Activated T-helper 2 cell treated with anti-CD3 and anti-CD28 coated beads, Interferon-gamma antibody, Interleukin-2, Interleukin-4, amounts not matched to agents 10 μg/mL and 5 μg/mL and 100 μg/mL, durations not matched to agents 14 hours and 24 hours and 36 hours (primary cell): ENCODE data around the gene TUBGCP3. TPM values are rescaled to one million over a fixed set of nuclear protein-coding genes. Genes with fewer than 3 reads are reported as not detected.

Experiments
- DNase-seq: peaks from one replicate; pipeline ENCODE4 v3.0.0; 2021; ENCODE audit warnings: low spot score
- H3K27ac Mint-ChIP-seq: one replicate; pipeline ENCODE4 v1.8.0; 2021; ENCODE audit warnings: mixed read lengths
- H3K27me3 Mint-ChIP-seq: one replicate; pipeline ENCODE4 v1.8.0; 2021; ENCODE audit warnings: low read depth, mixed read lengths
- H3K36me3 Mint-ChIP-seq: one replicate; pipeline ENCODE4 v1.8.0; 2021; ENCODE audit warnings: low read depth, mixed read lengths
- H3K4me1 Mint-ChIP-seq: one replicate; pipeline ENCODE4 v1.8.0; 2021; ENCODE audit warnings: low read depth, mixed read lengths
- H3K4me3 Mint-ChIP-seq: one replicate; pipeline ENCODE4 v1.8.0; 2021; ENCODE audit warnings: low read depth, mild to moderate bottlenecking, moderate library complexity, mixed read lengths
- H3K9me3 Mint-ChIP-seq: one replicate; pipeline ENCODE4 v1.8.0; 2021; ENCODE audit warnings: mixed read lengths
- intact Hi-C: fragments of 100-400 bp; cut with micrococcal nuclease; formaldehyde crosslinking; loops from one replicate; pipeline ENCODE4 v1.15.1; 2023
- total RNA-seq: library from RNA; stranded (reverse); gene quantifications from 2 replicates; pipeline ENCODE4 v1.2.3, GENCODE V29; 2022

TUBGCP3 gene
- total RNA-seq, 1 donor from 2014 or later: 66.4 TPM

GRCh38 chr13:112454648-112455334 is 133.2 kb downstream of the TUBGCP3 start:
- no peak overlapping the region for H3K4me3 Mint-ChIP-seq
- no peaks in the 10 kb centered on the region for H3K36me3 Mint-ChIP-seq
- DNase-seq: no peak
- H3K27ac Mint-ChIP-seq: no peak overlapping the region
- no peaks in the 10 kb centered on the region for H3K9me3 Mint-ChIP-seq
- intact Hi-C loops: no loop called here
- no peaks in the 10 kb centered on the region for H3K4me1 Mint-ChIP-seq
- peaks cover 8% of the 10 kb centered on the region for H3K27me3 Mint-ChIP-seq

GRCh38 chr13:112453874-112454647 is 133.9 kb downstream of the TUBGCP3 start:
- intact Hi-C loops: no loop called here
- H3K9me3 Mint-ChIP-seq: no peaks in the 10 kb centered on the region
- no peaks in the 10 kb centered on the region for H3K36me3 Mint-ChIP-seq
- H3K4me1 Mint-ChIP-seq: no peaks in the 10 kb centered on the region
- H3K27ac Mint-ChIP-seq: no peak overlapping the region
- H3K27me3 Mint-ChIP-seq: peaks cover 3% of the 10 kb centered on the region
- H3K4me3 Mint-ChIP-seq: no peak overlapping the region
- no peak for DNase-seq

- no peak overlapping the region for H3K27ac Mint-ChIP-seq
- H3K36me3 Mint-ChIP-seq: no peaks in the 10 kb centered on the region
- no peaks in the 10 kb centered on the region for H3K9me3 Mint-ChIP-seq
- H3K27me3 Mint-ChIP-seq: peaks cover 3% of the 10 kb centered on the region
- H3K4me3 Mint-ChIP-seq: no peak overlapping the region
- DNase-seq: no peak
- no peaks in the 10 kb centered on the region for H3K4me1 Mint-ChIP-seq
- intact Hi-C loops: no loop called here
These were observed 134.6 kb downstream of the TUBGCP3 start for GRCh38 chr13:112453207-112453829.

- H3K4me3 Mint-ChIP-seq: no peak overlapping the region
- peaks cover 3% of the 10 kb centered on the region for H3K27me3 Mint-ChIP-seq
- H3K4me1 Mint-ChIP-seq: no peaks in the 10 kb centered on the region
- H3K27ac Mint-ChIP-seq: no peak overlapping the region
- H3K9me3 Mint-ChIP-seq: no peaks in the 10 kb centered on the region
- no peaks in the 10 kb centered on the region for H3K36me3 Mint-ChIP-seq
- DNase-seq: no peak
- intact Hi-C loops: no loop called here
These were observed 135.4 kb downstream of the TUBGCP3 start for GRCh38 chr13:112452380-112453206.

GRCh38 chr13:112451512-112452379 is 136.2 kb downstream of the TUBGCP3 start:
- H3K27me3 Mint-ChIP-seq: peaks cover 3% of the 10 kb centered on the region
- intact Hi-C loops: no loop called here
- no peak overlapping the region for H3K4me3 Mint-ChIP-seq
- no peaks in the 10 kb centered on the region for H3K4me1 Mint-ChIP-seq
- H3K9me3 Mint-ChIP-seq: no peaks in the 10 kb centered on the region
- H3K27ac Mint-ChIP-seq: no peak overlapping the region
- no peaks in the 10 kb centered on the region for H3K36me3 Mint-ChIP-seq
- no peak for DNase-seq

GRCh38 chr13:112450904-112451240 is 137.1 kb downstream of the TUBGCP3 start:
- Mint-ChIP-seq H3K9me3 (no peaks in the 10 kb centered on the region), H3K4me1 (no peaks in the 10 kb centered on the region), H3K27ac (no peak overlapping the region), H3K4me3 (no peak overlapping the region), H3K27me3 (no peaks in the 10 kb centered on the region), H3K36me3 (no peaks in the 10 kb centered on the region)
- no peak for DNase-seq
- intact Hi-C loops: no loop called here

GRCh38 chr13:112450118-112450903 is 137.6 kb downstream of the TUBGCP3 start:
- Mint-ChIP-seq H3K9me3 (no peaks in the 10 kb centered on the region), H3K4me3 (no peak overlapping the region), H3K27me3 (no peaks in the 10 kb centered on the region), H3K36me3 (no peaks in the 10 kb centered on the region), H3K4me1 (no peaks in the 10 kb centered on the region), H3K27ac (no peak overlapping the region)
- no peak for DNase-seq
- intact Hi-C loops: no loop called here

- no peaks in the 10 kb centered on the region for H3K9me3 Mint-ChIP-seq
- no peak overlapping the region for H3K4me3 Mint-ChIP-seq
- DNase-seq: no peak
- no peaks in the 10 kb centered on the region for H3K36me3 Mint-ChIP-seq
- intact Hi-C loops: no loop called here
- H3K27ac Mint-ChIP-seq: no peak overlapping the region
- no peaks in the 10 kb centered on the region for H3K27me3 Mint-ChIP-seq
- H3K4me1 Mint-ChIP-seq: no peaks in the 10 kb centered on the region
These were observed 138.4 kb downstream of the TUBGCP3 start for GRCh38 chr13:112449545-112449930.

GRCh38 chr13:112448621-112449544 is 139.1 kb downstream of the TUBGCP3 start:
- peaks cover under 1% of the 10 kb centered on the region for H3K27me3 Mint-ChIP-seq
- intact Hi-C loops: no loop called here
- no peak for DNase-seq
- H3K4me1 Mint-ChIP-seq: no peaks in the 10 kb centered on the region
- H3K36me3 Mint-ChIP-seq: no peaks in the 10 kb centered on the region
- no peaks in the 10 kb centered on the region for H3K9me3 Mint-ChIP-seq
- no peak overlapping the region for H3K27ac Mint-ChIP-seq
- H3K4me3 Mint-ChIP-seq: no peak overlapping the region

GRCh38 chr13:112447761-112448603 is 140.0 kb downstream of the TUBGCP3 start:
- no peaks in the 10 kb centered on the region for H3K9me3 Mint-ChIP-seq
- no peaks in the 10 kb centered on the region for H3K4me1 Mint-ChIP-seq
- H3K4me3 Mint-ChIP-seq: no peak overlapping the region
- H3K27ac Mint-ChIP-seq: no peak overlapping the region
- intact Hi-C loops: no loop called here
- peaks cover 6% of the 10 kb centered on the region for H3K27me3 Mint-ChIP-seq
- H3K36me3 Mint-ChIP-seq: no peaks in the 10 kb centered on the region
- DNase-seq: peak; percentile 3
